ENCODE results near the gene C4BPA.

C4BPA gene

GRCh38 chr1:207156826-207157225, 52.8 kb downstream of the C4BPA start:
- no peak overlapping the region for H3K27ac ChIP-seq
- H3K79me2 ChIP-seq: no peaks in the 10 kb centered on the region
- H3K27me3 ChIP-seq (ENCODE audit: control insufficient read depth, insufficient read depth, low read length): no peaks in the 10 kb centered on the region
- H2AFZ ChIP-seq: no peak overlapping the region
- no peak for TF ChIP-seq CTCF (IDR thresholded peaks at IDR 0.05)
- no peak overlapping the region for H3K9ac ChIP-seq
- no peaks in the 10 kb centered on the region for H3K4me1 ChIP-seq
- no peaks in the 10 kb centered on the region for H3K9me3 ChIP-seq (ENCODE audit: control insufficient read depth, low read length)
- H3K4me2 ChIP-seq (ENCODE audit: low read length): no peak overlapping the region
- no peak overlapping the region for H3K4me3 ChIP-seq (ENCODE audit: low read depth, low read length)
- H3K36me3 ChIP-seq (ENCODE audit: control insufficient read depth, insufficient read depth, low read length): no peaks in the 10 kb centered on the region

- no peak for TF ChIP-seq CTCF (IDR thresholded peaks at IDR 0.05)
- Histone ChIP-seq H3K36me3 (ENCODE audit: control insufficient read depth, insufficient read depth, low read length) (no peaks in the 10 kb centered on the region), H3K27me3 (ENCODE audit: control insufficient read depth, insufficient read depth, low read length) (no peaks in the 10 kb centered on the region), H3K4me2 (ENCODE audit: low read length) (no peak overlapping the region), H3K4me3 (ENCODE audit: low read depth, low read length) (no peak overlapping the region), H3K9me3 (ENCODE audit: control insufficient read depth, low read length) (no peaks in the 10 kb centered on the region), H2AFZ (no peak overlapping the region), H3K9ac (no peak overlapping the region), H3K4me1 (no peaks in the 10 kb centered on the region), H3K27ac (no peak overlapping the region), H3K79me2 (no peaks in the 10 kb centered on the region)
These were observed 60.1 kb downstream of the C4BPA start for GRCh38 chr1:207164086-207164485.

GRCh38 chr1:207172321-207172720, 68.3 kb downstream of the C4BPA start:
- Histone ChIP-seq H3K4me3 (ENCODE audit: low read depth, low read length) (no peak overlapping the region), H3K27me3 (ENCODE audit: control insufficient read depth, insufficient read depth, low read length) (no peaks in the 10 kb centered on the region), H3K9me3 (ENCODE audit: control insufficient read depth, low read length) (no peaks in the 10 kb centered on the region), H3K4me1 (no peaks in the 10 kb centered on the region), H3K4me2 (ENCODE audit: low read length) (no peak overlapping the region), H3K36me3 (ENCODE audit: control insufficient read depth, insufficient read depth, low read length) (no peaks in the 10 kb centered on the region), H3K27ac (no peak overlapping the region), H3K9ac (no peak overlapping the region), H2AFZ (no peak overlapping the region), H3K79me2 (no peaks in the 10 kb centered on the region)
- no peak for TF ChIP-seq CTCF (IDR thresholded peaks at IDR 0.05)

GRCh38 chr1:207172885-207173284, 68.9 kb downstream of the C4BPA start:
- H2AFZ ChIP-seq: no peak overlapping the region
- no peak overlapping the region for H3K4me2 ChIP-seq (ENCODE audit: low read length)
- H3K9ac ChIP-seq: no peak overlapping the region
- H3K36me3 ChIP-seq (ENCODE audit: control insufficient read depth, insufficient read depth, low read length): no peaks in the 10 kb centered on the region
- TF ChIP-seq CTCF (IDR thresholded peaks at IDR 0.05): no peak
- no peaks in the 10 kb centered on the region for H3K9me3 ChIP-seq (ENCODE audit: control insufficient read depth, low read length)
- no peaks in the 10 kb centered on the region for H3K79me2 ChIP-seq
- no peaks in the 10 kb centered on the region for H3K4me1 ChIP-seq
- H3K4me3 ChIP-seq (ENCODE audit: low read depth, low read length): no peak overlapping the region
- H3K27me3 ChIP-seq (ENCODE audit: control insufficient read depth, insufficient read depth, low read length): no peaks in the 10 kb centered on the region
- H3K27ac ChIP-seq: no peak overlapping the region

GRCh38 chr1:207173396-207173795, 69.4 kb downstream of the C4BPA start:
- TF ChIP-seq CTCF (IDR thresholded peaks at IDR 0.05): no peak
- H3K4me1 ChIP-seq: no peaks in the 10 kb centered on the region
- H2AFZ ChIP-seq: no peak overlapping the region
- no peaks in the 10 kb centered on the region for H3K27me3 ChIP-seq (ENCODE audit: control insufficient read depth, insufficient read depth, low read length)
- H3K79me2 ChIP-seq: no peaks in the 10 kb centered on the region
- H3K4me3 ChIP-seq (ENCODE audit: low read depth, low read length): no peak overlapping the region
- H3K4me2 ChIP-seq (ENCODE audit: low read length): no peak overlapping the region
- H3K27ac ChIP-seq: no peak overlapping the region
- H3K9ac ChIP-seq: no peak overlapping the region
- no peaks in the 10 kb centered on the region for H3K36me3 ChIP-seq (ENCODE audit: control insufficient read depth, insufficient read depth, low read length)
- no peaks in the 10 kb centered on the region for H3K9me3 ChIP-seq (ENCODE audit: control insufficient read depth, low read length)

All from parathyroid adenoma (tissue), 2 donors.